Pulmonary artery endothelial cell (primary cell): ENCODE measurements around the gene DOK4. TPM values are rescaled to one million over a fixed set of nuclear protein-coding genes. Genes with fewer than 3 reads are reported as not detected.
A peak's percentile ranks its signal among the peaks of the same experiment; 100 is the strongest.

Source experiments
- DNase-seq: peaks from one replicate; pipeline ENCODE4 v3.0.0-alpha.2; 2011; ENCODE audit warnings: low read depth, low spot score
- total RNA-seq: library from RNA; depleted of rRNA; stranded (reverse); fragments of >200 nt; gene quantifications from 2 replicates; pipeline ENCODE4 v1.2.3, GENCODE V29; 2014

Gene DOK4
- total RNA-seq, 1 donor from 2014 or later, result 29.7 TPM

- no peak for DNase-seq
These were observed 7.7 kb downstream of the DOK4 start for GRCh38 chr16:57478396-57479204.

- DNase-seq, result no peak
These were observed 8.6 kb downstream of the DOK4 start for GRCh38 chr16:57477531-57478202.

- DNase-seq, result no peak
These were observed 9.5 kb downstream of the DOK4 start for GRCh38 chr16:57476546-57477410.

GRCh38 chr16:57475711-57476339, 10.5 kb downstream of the DOK4 start:
- DNase-seq, result peak; percentile 24

GRCh38 chr16:57474671-57475661, 11.3 kb downstream of the DOK4 start:
- DNase-seq, result no peak

- no peak for DNase-seq
These were observed 12.4 kb downstream of the DOK4 start for GRCh38 chr16:57473906-57474305.

- DNase-seq, result no peak
These were observed 13.0 kb downstream of the DOK4 start for GRCh38 chr16:57473176-57473840.

GRCh38 chr16:57472665-57473060, 13.6 kb downstream of the DOK4 start:
- no peak for DNase-seq

GRCh38 chr16:57471852-57472664, 14.2 kb downstream of the DOK4 start:
- DNase-seq, result no peak

GRCh38 chr16:57471209-57471608, 15.1 kb downstream of the DOK4 start:
- no peak for DNase-seq

- DNase-seq, result no peak
These were observed 15.6 kb downstream of the DOK4 start for GRCh38 chr16:57470711-57471110.

GRCh38 chr16:57469917-57470470, 16.3 kb downstream of the DOK4 start:
- no peak for DNase-seq

- DNase-seq, result no peak
These were observed 17.2 kb downstream of the DOK4 start for GRCh38 chr16:57469046-57469445.

GRCh38 chr16:57468346-57468745, 17.9 kb downstream of the DOK4 start:
- no peak for DNase-seq

GRCh38 chr16:57464523-57464922, 21.8 kb downstream of the DOK4 start:
- DNase-seq, result no peak

- no peak for DNase-seq
These were observed 23.3 kb downstream of the DOK4 start for GRCh38 chr16:57462978-57463362.

- peak; percentile 35 for DNase-seq
These were observed 23.9 kb downstream of the DOK4 start, which contains the start of gene POLR2C for GRCh38 chr16:57462209-57462977. Gene POLR2C (plus strand): TSS chr16:57462679. CDS start chr16:57462725, 46 bp downstream.

GRCh38 chr16:57452021-57452420, 34.3 kb downstream of the DOK4 start:
- DNase-seq, result no peak
